T-cell (primary cell): ENCODE data around the gene TMSB10. TPM values are rescaled to one million over a fixed set of nuclear protein-coding genes. Genes with fewer than 3 reads are reported as not detected.
"Not testable (repeated sequence)": the region's sequence is repeated elsewhere in the genome, so short reads cannot be mapped to it uniquely, and the experiment has no call there.

Source experiments
- ATAC-seq, 4 experiments: fragments of 200-7000 bp in 3 of 4; fragments of 150-1000 bp in 1 of 4; cut with Tn5 transposase; replicated peaks in 1 of 4; 1 replicate in 3 of 4; 2 replicates in 1 of 4; pipeline ENCODE4 v1.10.0; 2021; ENCODE audit warnings: moderate library complexity in 3 of 4, mild to moderate bottlenecking in 2 of 4, moderate number of reproducible peaks in 1 of 4
- CTCF ChIA-PET, 2 donors: fragments of 300-600 bp; sonication (Branson Sonifier 250); formaldehyde crosslinking; loops; one replicate each; lab custom pipeline; 2022; ENCODE audit warnings: antibody characterized with exemption in 2 of 2; lab: Charles Lee
- POLR2A ChIA-PET, 2 donors: fragments of 300-600 bp; sonication (Branson Sonifier 250); formaldehyde crosslinking; loops; one replicate each; lab custom pipeline; 2022; ENCODE audit warnings: antibody characterized with exemption in 2 of 2; lab: Charles Lee
- DNase-seq, 35 experiments: peaks; one replicate each; pipeline versions ENCODE4 v3.0.0 to v3.0.0-alpha.2; 2013 to 2023
- H3K27ac ChIP-seq: one replicate; pipeline ENCODE4 v1.5.1; 2013; ENCODE audit warnings: low read length
- H3K27me3 ChIP-seq, 2 experiments: replicated peaks in 1 of 2; 1 replicate in 1 of 2; 2 replicates in 1 of 2; pipeline versions ENCODE4 v1.6.1 to v1.7.0; 2013; ENCODE audit warnings: low read length in 1 of 2, mixed read lengths in 1 of 2; ENCODE audit not compliant: control insufficient read depth in 2 of 2, insufficient read depth in 2 of 2; ENCODE audit errors: extremely low read depth in 1 of 2
- H3K36me3 ChIP-seq, 2 donors: 1 replicate in 1 of 2; 2 replicates in 1 of 2; pipeline versions ENCODE4 v1.6.1 to v1.7.0; 2013; ENCODE audit warnings: low read length in 1 of 2; ENCODE audit not compliant: control insufficient read depth in 2 of 2, insufficient read depth in 1 of 2; ENCODE audit errors: extremely low read depth in 1 of 2
- H3K4me1 ChIP-seq, 2 experiments: 1 replicate in 1 of 2; 2 replicates in 1 of 2; pipeline versions ENCODE4 v1.6.1 to v1.7.0; 2013; ENCODE audit warnings: low read length in 2 of 2, mixed read lengths in 1 of 2; ENCODE audit not compliant: insufficient read depth in 2 of 2, control insufficient read depth in 1 of 2; ENCODE audit errors: extremely low read depth in 1 of 2
- H3K4me3 ChIP-seq, 2 donors: 1 replicate in 1 of 2; 2 replicates in 1 of 2; pipeline versions ENCODE4 v1.5.1 to v1.7.0; 2013; ENCODE audit warnings: mild to moderate bottlenecking in 2 of 2, low read length in 1 of 2, moderate library complexity in 1 of 2; ENCODE audit not compliant: control insufficient read depth in 1 of 2; ENCODE audit errors: extremely low read depth in 1 of 2
- H3K9me3 ChIP-seq: 2 replicates; pipeline ENCODE4 v1.7.0; 2013
- H3K27ac Mint-ChIP-seq, 2 donors: one replicate each; pipeline ENCODE4 v1.8.0; 2020 to 2021; ENCODE audit warnings: mild to moderate bottlenecking in 2 of 2, mixed read lengths in 2 of 2
- H3K27me3 Mint-ChIP-seq, 2 donors: one replicate each; pipeline ENCODE4 v1.8.0; 2021 to 2022; ENCODE audit warnings: mixed read lengths in 2 of 2
- H3K36me3 Mint-ChIP-seq: one replicate; pipeline ENCODE4 v1.8.0; 2021; ENCODE audit warnings: mixed read lengths
- H3K4me1 Mint-ChIP-seq, 3 donors: one replicate each; pipeline ENCODE4 v1.8.0; 2020 to 2022; ENCODE audit warnings: mixed read lengths in 3 of 3, mild to moderate bottlenecking in 1 of 3
- H3K4me3 Mint-ChIP-seq, 3 donors: one replicate each; pipeline ENCODE4 v1.8.0; 2020 to 2022; ENCODE audit warnings: mild to moderate bottlenecking in 3 of 3, mixed read lengths in 3 of 3, moderate library complexity in 3 of 3
- H3K9me3 Mint-ChIP-seq, 3 donors: one replicate each; pipeline ENCODE4 v1.8.0; 2020 to 2022; ENCODE audit warnings: mixed read lengths in 3 of 3
- WGBS: methylation state at CpG from one replicate; pipeline ENCODE4 v1.1.5; 2013; ENCODE audit warnings: missing lambda C conversion rate; ENCODE audit not compliant: insufficient coverage; 5-methylcytosine and 5-hydroxymethylcytosine counted together
- total RNA-seq, 35 experiments: library from RNA in 6 of 35; stranded (reverse) in 6 of 35; fragments of 120-200 nt in 1 of 35; gene quantifications; one replicate each; pipeline versions ENCODE4 v1.2.1 to v1.2.4 and lab custom pipeline; 2013 to 2026

The TMSB10 gene
- total RNA-seq, 5 donors from 2014 or later (not counting 1 experiment from before 2014, with no cell fraction given), result 1,423 to 1,890 (median 1,689) TPM

DNA sequence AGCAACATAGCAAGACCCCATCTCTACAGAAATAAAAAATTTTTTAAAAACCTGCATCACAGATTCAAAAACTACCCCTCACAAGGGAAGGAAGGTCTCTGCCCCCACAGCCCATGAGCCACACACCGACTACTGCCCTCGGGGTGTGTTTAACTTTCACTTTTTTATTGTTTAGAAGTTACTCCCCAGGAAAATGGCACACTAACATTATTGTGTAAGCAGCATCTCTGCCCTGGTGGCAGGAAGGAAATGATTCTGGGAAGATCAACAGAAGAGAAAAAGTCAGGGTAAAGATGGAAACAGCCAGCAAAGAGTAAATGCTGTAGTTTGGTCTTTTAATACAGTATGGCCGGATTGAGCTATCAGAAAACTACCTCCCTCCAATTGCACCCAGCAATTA lies 46.5 kb upstream of the TMSB10 start:
- whole genome bisulfite sequencing, result no CpG with 5 or more reads among the region's 3 CpGs
- no peaks in the 10 kb centered on the region for H3K27me3 ChIP-seq
- DNase-seq (peak in 2 of 35 experiments; percentile 9 to 13), ATAC-seq (no peak)
- peak overlapping the region; percentile 66 for H3K27ac ChIP-seq
- ChIA-PET POLR2A (interaction anchor here (0.6 to 1.3 kb wide), 3 partner anchors 10 to 317 kb away, joined by 3 to 5 read pairs (median 3); no protein-coding TSS in a partner anchor), CTCF (interaction anchor here in 1 of 2 donors (1.1 kb wide), 1 partner anchor 118 kb away, joined by 3 read pairs; no protein-coding TSS in a partner anchor)
- peaks cover 0 to 2% of the 10 kb centered on the region in 2 donors for H3K36me3 ChIP-seq
- no peaks in the 10 kb centered on the region for H3K27me3 Mint-ChIP-seq
- no peaks in the 10 kb centered on the region for H3K9me3 Mint-ChIP-seq
- peaks cover 83 to 96% of the 10 kb centered on the region in 2 experiments for H3K4me1 ChIP-seq
- no peak overlapping the region for H3K4me3 ChIP-seq
- H3K4me3 Mint-ChIP-seq, result peak overlapping the region; percentile 7 to 76 (median 31)
- peaks cover 45% of the 10 kb centered on the region for H3K36me3 Mint-ChIP-seq
- peak overlapping the region; percentile 98 for H3K27ac Mint-ChIP-seq
- peaks cover 93 to 95% (median 95%) of the 10 kb centered on the region in 3 donors for H3K4me1 Mint-ChIP-seq
- no peaks in the 10 kb centered on the region for H3K9me3 ChIP-seq

- CTCF ChIA-PET, result interaction anchor here (0.5 to 2.3 kb wide), 7 partner anchors 15 to 364 kb away, joined by 3 to 6 read pairs (median 3); no protein-coding TSS in a partner anchor
- WGBS, result 72% methylated on average over 3 of the region's 6 CpGs
- Histone ChIP-seq H3K4me3 (no peak overlapping the region), H3K27me3 (no peaks in the 10 kb centered on the region), H3K36me3 (peaks cover 0 to 6% of the 10 kb centered on the region in 2 donors), H3K27ac (peak overlapping the region; percentile 66), H3K4me1 (peaks cover 83 to 94% of the 10 kb centered on the region in 2 experiments), H3K9me3 (no peaks in the 10 kb centered on the region)
- ATAC-seq (peak; percentile 10 to 31 (median 14)), DNase-seq (peak in 1 of 35 experiments; percentile 15)
- peaks cover 38% of the 10 kb centered on the region for H3K36me3 Mint-ChIP-seq
- no peaks in the 10 kb centered on the region for H3K27me3 Mint-ChIP-seq
- POLR2A ChIA-PET, result interaction anchor here (0.5 to 1.0 kb wide), 3 partner anchors 11 to 135 kb away, joined by 3 to 6 read pairs (median 3); no protein-coding TSS in a partner anchor
- H3K4me1 Mint-ChIP-seq, result peaks cover 93 to 95% (median 95%) of the 10 kb centered on the region in 3 donors
- no peaks in the 10 kb centered on the region for H3K9me3 Mint-ChIP-seq
- H3K4me3 Mint-ChIP-seq, result peak overlapping the region; percentile 37 to 76 (median 49)
- H3K27ac Mint-ChIP-seq, result peak overlapping the region; percentile 96 to 98
Observed at GRCh38 chr2:84861539-84861938, 43.9 kb upstream of the TMSB10 start.

- peaks cover 80 to 93% of the 10 kb centered on the region in 2 experiments for H3K4me1 ChIP-seq
- no peak for DNase-seq
- peaks cover 0 to 6% of the 10 kb centered on the region in 2 donors for H3K36me3 ChIP-seq
- peak overlapping the region; percentile 66 for H3K27ac ChIP-seq
- peak overlapping the region; percentile 37 to 76 (median 49) for H3K4me3 Mint-ChIP-seq
- no peaks in the 10 kb centered on the region for H3K27me3 Mint-ChIP-seq
- H3K4me1 Mint-ChIP-seq, result peaks cover 93 to 95% (median 95%) of the 10 kb centered on the region in 3 donors
- H3K27ac Mint-ChIP-seq, result peak overlapping the region; percentile 96 to 98
- H3K9me3 ChIP-seq, result no peaks in the 10 kb centered on the region
- H3K36me3 Mint-ChIP-seq, result peaks cover 34% of the 10 kb centered on the region
- ATAC-seq, result no peak
- no peaks in the 10 kb centered on the region for H3K9me3 Mint-ChIP-seq
- no peaks in the 10 kb centered on the region for H3K27me3 ChIP-seq
- CTCF ChIA-PET, result interaction anchor here (0.5 to 2.3 kb wide), 7 partner anchors 16 to 365 kb away, joined by 3 to 6 read pairs (median 3); no protein-coding TSS in a partner anchor
- POLR2A ChIA-PET, result interaction anchor here (0.5 to 1.1 kb wide), 2 partner anchors 12 to 135 kb away, joined by 3 to 6 read pairs; no protein-coding TSS in a partner anchor
- WGBS, result 76% methylated on average over 5 of the region's 6 CpGs
- no peak overlapping the region for H3K4me3 ChIP-seq
Observed at GRCh38 chr2:84862006-84862405, 43.5 kb upstream of the TMSB10 start.

DNA sequence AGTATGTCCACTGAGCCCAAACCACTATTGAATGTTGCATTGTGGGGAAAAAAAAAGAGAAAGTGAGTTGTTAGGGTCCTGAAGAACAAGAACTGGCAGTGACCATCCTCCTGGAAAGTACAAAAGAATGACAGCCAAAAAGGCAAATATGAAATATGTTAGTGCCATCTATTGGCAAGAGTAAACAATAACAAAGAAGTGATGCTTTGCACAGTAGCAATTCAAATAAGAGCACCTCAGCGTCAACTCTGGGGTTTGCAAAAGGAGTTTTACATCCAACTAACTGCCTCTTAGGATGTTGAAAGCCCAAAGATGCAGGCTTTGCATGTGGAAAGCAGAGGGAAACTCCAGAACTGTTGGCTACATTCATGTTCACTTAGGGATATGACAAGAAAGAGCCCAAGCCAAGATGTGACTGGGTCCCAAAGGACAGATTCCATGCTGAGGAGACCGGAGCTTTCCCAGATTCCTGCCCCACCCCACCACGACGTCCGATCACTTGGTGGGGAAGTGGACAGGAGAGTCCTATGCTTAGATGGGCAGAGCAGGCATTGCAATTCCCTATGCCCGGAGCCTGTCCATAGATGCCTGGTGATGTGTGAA lies 40.2 kb upstream of the TMSB10 start:
- Histone ChIP-seq H3K36me3 (peaks cover 4 to 8% of the 10 kb centered on the region in 2 donors), H3K27me3 (no peaks in the 10 kb centered on the region), H3K4me1 (peaks cover 53 to 70% of the 10 kb centered on the region in 2 experiments), H3K4me3 (peak overlapping the region in 1 of 2 donors; percentile 44), H3K9me3 (no peaks in the 10 kb centered on the region), H3K27ac (peak overlapping the region; percentile 32)
- ChIA-PET POLR2A (no interaction called here), CTCF (interaction anchor here (0.5 to 1.7 kb wide), 16 partner anchors 15 to 383 kb away, joined by 3 to 10 read pairs (median 4); partner anchors contain the start of gene TRABD2A (in 1 of the 2))
- peaks cover 88 to 92% (median 90%) of the 10 kb centered on the region in 3 donors for H3K4me1 Mint-ChIP-seq
- peak overlapping the region in 2 of 3 donors; percentile 4 to 76 for H3K4me3 Mint-ChIP-seq
- WGBS, result 100% methylated on average over 1 of the region's 6 CpGs
- peak overlapping the region; percentile 97 to 98 for H3K27ac Mint-ChIP-seq
- H3K36me3 Mint-ChIP-seq, result peaks cover 25% of the 10 kb centered on the region
- peak; percentile 55 to 62 (median 61) for ATAC-seq
- H3K9me3 Mint-ChIP-seq, result no peaks in the 10 kb centered on the region
- no peaks in the 10 kb centered on the region for H3K27me3 Mint-ChIP-seq
- DNase-seq, result peak in 2 of 35 experiments; percentile 13 to 70

GRCh38 chr2:84866122-84866521 lies 39.3 kb upstream of the TMSB10 start:
- peaks cover 4 to 9% of the 10 kb centered on the region in 2 donors for H3K36me3 ChIP-seq
- H3K27ac ChIP-seq, result peak overlapping the region; percentile 25
- ChIA-PET CTCF (interaction anchor here in 1 of 2 donors (1.1 to 1.7 kb wide), 2 partner anchors 14 to 60 kb away, joined by 3 to 4 read pairs; partner anchors contain the start of gene TRABD2A), POLR2A (interaction anchor here in 1 of 2 donors (0.7 kb wide), 1 partner anchor 19 kb away, joined by 3 read pairs; no protein-coding TSS in a partner anchor)
- Mint-ChIP-seq H3K27ac (peak overlapping the region; percentile 97 to 98), H3K36me3 (peaks cover 31% of the 10 kb centered on the region), H3K9me3 (no peaks in the 10 kb centered on the region), H3K4me1 (peaks cover 89 to 92% (median 90%) of the 10 kb centered on the region in 3 donors), H3K27me3 (no peaks in the 10 kb centered on the region), H3K4me3 (peak overlapping the region in 1 of 3 donors; percentile 54)
- H3K4me1 ChIP-seq, result peaks cover 55 to 69% of the 10 kb centered on the region in 2 experiments
- no peaks in the 10 kb centered on the region for H3K27me3 ChIP-seq
- no peak for DNase-seq
- H3K4me3 ChIP-seq, result no peak overlapping the region
- no peaks in the 10 kb centered on the region for H3K9me3 ChIP-seq
- WGBS, result no CpG with 5 or more reads among the region's 3 CpGs
- ATAC-seq, result no peak

- peaks cover 25% of the 10 kb centered on the region for H3K36me3 Mint-ChIP-seq
- H3K9me3 Mint-ChIP-seq, H3K9me3 ChIP-seq, H3K27me3 Mint-ChIP-seq, H3K27me3 ChIP-seq, H3K4me3 ChIP-seq, DNase-seq, POLR2A ChIA-PET, H3K27ac ChIP-seq, ATAC-seq: not testable (repeated sequence)
- CTCF ChIA-PET, result interaction anchor here (0.6 to 0.7 kb wide), 2 partner anchors 58 to 355 kb away, joined by 3 to 10 read pairs; no protein-coding TSS in a partner anchor
- H3K27ac Mint-ChIP-seq, result peak overlapping the region; percentile 97 to 98
- H3K4me1 Mint-ChIP-seq, result peaks cover 84 to 89% (median 86%) of the 10 kb centered on the region in 3 donors
- H3K4me3 Mint-ChIP-seq, result peak overlapping the region in 1 of 3 donors; percentile 54
- Histone ChIP-seq H3K4me1 (peaks cover 38 to 67% of the 10 kb centered on the region in 2 experiments), H3K36me3 (peaks cover 4 to 15% of the 10 kb centered on the region in 2 donors)
- no CpG with 5 or more reads among the region's 4 CpGs for WGBS
Observed at GRCh38 chr2:84868327-84868726, 37.1 kb upstream of the TMSB10 start.
